GM12878 (cell line): ENCODE measurements around the gene TADA3. TPM values are rescaled to one million over a fixed set of nuclear protein-coding genes. Genes with fewer than 3 reads are reported as not detected.

Experiments
- ATAC-seq: fragments of 200-7000 bp; cut with Tn5 transposase; 3 replicates; pipeline ENCODE4 v1.9.1; 2020; ENCODE audit warnings: mild to moderate bottlenecking, moderate library complexity
- BruUV-seq: library from RNA; stranded (reverse); fragments of 400-500 nt; replicated peaks from 2 replicates; lab custom pipeline; 2021; lab: Mats Ljungman, UMichigan
- CTCF ChIA-PET: fragments of 300-600 bp; sonication (Branson Sonifier 250); formaldehyde crosslinking; extraction: SDS; loops from one replicate; lab custom pipeline; 2021; ENCODE audit warnings: inconsistent platforms; lab: Yijun Ruan, JAX
- POLR2A ChIA-PET: fragments of 350-600 bp; formaldehyde crosslinking; extraction: SDS; loops from one replicate; lab custom pipeline; 2021; ENCODE audit warnings: inconsistent platforms; lab: Charles Lee
- RAD21 ChIA-PET: fragments of 300-600 bp; sonication (Branson Sonifier 250); formaldehyde crosslinking; loops from one replicate; lab custom pipeline; 2023; ENCODE audit warnings: antibody characterized with exemption; ENCODE audit not compliant: unreplicated experiment; lab: Charles Lee
- SMC1A ChIA-PET: fragments of 300-600 bp; sonication (Branson Sonifier 250); formaldehyde crosslinking; loops from one replicate; lab custom pipeline; 2023; ENCODE audit not compliant: unreplicated experiment, uncharacterized antibody; lab: Charles Lee
- DNase-seq: peaks from one replicate; pipeline ENCODE4 v3.0.0-alpha.2; 2011; ENCODE audit warnings: low read depth, low spot score
- FAIRE-seq: peaks from 3 replicates; lab custom pipeline; 2011; peaks lifted over from hg19 to GRCh38; lab: Jason Lieb, UNC
- H2AFZ ChIP-seq: 2 replicates; pipeline ENCODE4 v1.6.0; 2011; ENCODE audit warnings: low read depth, low read length, control low read depth; ENCODE audit not compliant: control insufficient read depth
- H3K27ac ChIP-seq: 2 replicates; pipeline ENCODE4 v1.5.1; 2011; ENCODE audit warnings: control low read depth; ENCODE audit not compliant: control insufficient read depth, insufficient read depth
- H3K27me3 ChIP-seq, 2 experiments: replicated peaks in 1 of 2; 2 replicates each; pipeline versions ENCODE4 v1.6.0 to v1.6.1; 2011; ENCODE audit warnings: low read length in 1 of 2; ENCODE audit not compliant: control insufficient read depth in 2 of 2, insufficient read depth in 2 of 2
- H3K36me3 ChIP-seq, 2 experiments: 2 replicates each; pipeline ENCODE4 v1.5.1; 2011; ENCODE audit warnings: low read length in 1 of 2; ENCODE audit not compliant: control insufficient read depth in 2 of 2, insufficient read depth in 2 of 2
- H3K4me1 ChIP-seq: 2 replicates; pipeline ENCODE4 v1.6.1; 2011; ENCODE audit warnings: mild to moderate bottlenecking, low read length, moderate library complexity, mixed read lengths; ENCODE audit not compliant: control insufficient read depth, insufficient read depth
- H3K4me2 ChIP-seq: 2 replicates; pipeline ENCODE4 v1.6.0; 2011; ENCODE audit warnings: control low read depth; ENCODE audit not compliant: control insufficient read depth, insufficient read depth
- H3K4me3 ChIP-seq: fragments of 200-600 bp; sonication (generic); 2 replicates; pipeline ENCODE4 v1.5.1; 2016
- H3K79me2 ChIP-seq: 2 replicates; pipeline ENCODE4 v1.6.0; 2011; ENCODE audit warnings: low read length; ENCODE audit not compliant: control insufficient read depth, insufficient read depth
- H3K9ac ChIP-seq: 2 replicates; pipeline ENCODE4 v1.8.0; 2011; ENCODE audit warnings: low read length, control low read depth, mixed read lengths; ENCODE audit not compliant: control insufficient read depth, insufficient read depth
- H3K9me3 ChIP-seq: replicated peaks from 3 replicates; pipeline ENCODE4 v1.5.1; 2011; ENCODE audit warnings: mild to moderate bottlenecking, low read length; ENCODE audit not compliant: control insufficient read depth, insufficient read depth
- H4K20me1 ChIP-seq: 2 replicates; pipeline ENCODE4 v1.6.0; 2011; ENCODE audit not compliant: control insufficient read depth, insufficient read depth
- IKZF1 ChIP-seq: fragments of 450-650 bp; conservative IDR thresholded peaks from 2 replicates; pipeline ENCODE4 v1.6.1; 2017; ENCODE audit warnings: antibody characterized with exemption, mild to moderate bottlenecking
- SP1 ChIP-seq: IDR thresholded peaks from one replicate; pipeline ENCODE4 v1.6.1; 2011; ENCODE audit warnings: low read depth, low read length
- WGBS: methylation state at CpG from one replicate; pipeline ENCODE4 v1.1.6; 2016; ENCODE audit warnings: low lambda C conversion rate; ENCODE audit not compliant: insufficient replicate concordance, insufficient coverage; ENCODE audit errors: missing lambda C conversion rate; 5-methylcytosine and 5-hydroxymethylcytosine counted together
- in situ Hi-C: fragments of 300-500 bp; cut with MboI; formaldehyde crosslinking; loops from 9 replicates; pipeline ENCODE4 v1.14.3; 2018; ENCODE audit warnings: mixed read lengths
- intact Hi-C: fragments of 100-400 bp; cut with micrococcal nuclease; formaldehyde crosslinking; loops from one replicate; pipeline ENCODE4 v1.14.2; 2022; ENCODE audit not compliant: unreplicated experiment
- polyA plus RNA-seq, 11 experiments: library from polyadenylated mRNA; depleted of rRNA in 4 of 11; unstranded in 6 of 11; stranded (reverse) in 5 of 11; fragments of >200 nt; fragmentation: Nextera tagmentation in 4 of 11; fragmentation: Illumina TruSeq in 1 of 11; extraction: Ambion mirVana in 4 of 11; extraction: Trizol in 1 of 11; gene quantifications; 1 replicate in 1 of 11; 2 replicates in 10 of 11; pipeline versions ENCODE4 v1.2.1 to v1.2.3, GENCODE V29; 2011 to 2016; ENCODE audit warnings: inconsistent platforms in 2 of 11, missing spikeins in 2 of 11, low read depth in 1 of 11
- total RNA-seq, 4 experiments: library from RNA; depleted of rRNA in 3 of 4; stranded (reverse); fragments of >200 nt in 3 of 4; fragmentation: Illumina TruSeq in 1 of 4; extraction: Trizol in 1 of 4; gene quantifications; 2 replicates each; pipeline versions ENCODE4 v1.2.1 to v1.2.3, GENCODE V29; 2013 to 2021

The TADA3 gene
- total and polyA plus RNA-seq, 10 of the 15 experiments (the other 5 are each of a cell fraction or from before 2014, with no cell fraction given) = 2.6 to 71.2 (median 51.0) TPM

- no peak overlapping the region; the same call in 1 of the 2 replicates for H3K27ac ChIP-seq
- ChIA-PET RAD21 (interaction anchor here (1.2 to 1.9 kb wide), 6 partner anchors 20 to 368 kb away, joined by 3 to 8 read pairs (median 4); partner anchors contain the start of genes ARPC4, OGG1, TADA3 and THUMPD3), POLR2A (interaction anchor here (0.9 to 1.8 kb wide), 3 partner anchors 19 to 62 kb away, joined by 3 to 10 read pairs (median 4); partner anchors contain the start of genes ARPC4, OGG1 and TADA3), SMC1A (interaction anchor here (0.6 to 2.7 kb wide), 11 partner anchors 18 to 323 kb away, joined by 3 to 16 read pairs (median 3); partner anchors contain the start of genes ARPC4, MTMR14 and OGG1), CTCF (interaction anchor here (1.4 to 2.3 kb wide), 3 partner anchors 9 to 227 kb away, joined by 5 to 10 read pairs (median 7); partner anchors contain the start of genes ARPC4 and TADA3)
- H3K27me3 ChIP-seq = no peaks in the 10 kb centered on the region; a peak in 1 of 4 replicates
- peak; percentile 18 for TF ChIP-seq SP1
- no peak for TF ChIP-seq IKZF1
- peak overlapping the region; percentile 78 for H3K4me2 ChIP-seq
- H3K36me3 ChIP-seq = peaks cover 0 to 8% of the 10 kb centered on the region in 2 experiments; a peak in 2 of 4 replicates
- in situ Hi-C loops = no loop called here
- no TSS peak for BruUV-seq
- DNase-seq = no peak
- intact Hi-C loops = loop anchor here (1.0 to 10.0 kb wide), 4 partner anchors 19 to 376 kb away; partner anchors contain the start of genes ARPC4, OGG1 and TADA3
- FAIRE-seq = no peak
- H4K20me1 ChIP-seq = peaks cover 3% of the 10 kb centered on the region
- peak; percentile 61 for ATAC-seq
- no peaks in the 10 kb centered on the region for H3K9me3 ChIP-seq
- peaks cover 12% of the 10 kb centered on the region for H3K4me1 ChIP-seq
- WGBS = 6% methylated on average over 16 of the region's 17 CpGs
- peak overlapping the region; percentile 58; the same call in 1 of the 2 replicates for H3K4me3 ChIP-seq
- peaks cover 29% of the 10 kb centered on the region for H3K79me2 ChIP-seq
- peak overlapping the region; percentile 96 for H2AFZ ChIP-seq
- H3K9ac ChIP-seq = peak overlapping the region; percentile 40; the same call in 1 of the 2 replicates
These were observed 61.5 kb downstream of the TADA3 start for GRCh38 chr3:9730657-9731205.

Other genes starting within 250 kb of the TADA3 start
Only the 7 nearest of the 17 such genes appear.
- gene BRPF1, start 60.7 kb downstream of the TADA3 start, total RNA-seq (2014; rRNA removed) = 19.2 and 21.9 TPM in 2 replicates
- 11.1 and 13.6 TPM in 2 replicates for gene BRPF1, start 60.7 kb downstream of the TADA3 start, total RNA-seq (2014; rRNA removed; fragmentation: Illumina TruSeq; extraction: Trizol)
- gene BRPF1, start 60.7 kb downstream of the TADA3 start, total RNA-seq (2021) = 21.3 and 25.3 TPM in 2 replicates
- gene BRPF1, start 60.7 kb downstream of the TADA3 start, polyA plus RNA-seq (2011; rRNA removed) = 3.9 and 9.0 TPM in 2 replicates
- gene BRPF1, start 60.7 kb downstream of the TADA3 start, polyA plus RNA-seq (2014; fragmentation: Illumina TruSeq; extraction: Trizol) = 6.4 and 13.6 TPM in 2 replicates
- 1 to 10 TPM; 1.2 to 1.4 TPM for gene BRPF1, start 60.7 kb downstream of the TADA3 start, polyA plus RNA-seq (2014; fragmentation: Nextera tagmentation; extraction: Ambion mirVana)
- 18.6 and 20.7 TPM in 2 replicates for gene BRPF1, start 60.7 kb downstream of the TADA3 start, polyA plus RNA-seq (2014; rRNA removed)
- gene BRPF1, start 60.7 kb downstream of the TADA3 start, polyA plus RNA-seq (2016; fragmentation: Nextera tagmentation; extraction: Ambion mirVana) = 10 to 100 TPM; 13.0 to 14.4 TPM
- gene OGG1, start 42.5 kb downstream of the TADA3 start, total RNA-seq (2014; rRNA removed) = 32.0 and 32.1 TPM in 2 replicates
- gene OGG1, start 42.5 kb downstream of the TADA3 start, total RNA-seq (2014; rRNA removed; fragmentation: Illumina TruSeq; extraction: Trizol) = 21.1 and 23.5 TPM in 2 replicates
- 24.3 TPM in 2 replicates for gene OGG1, start 42.5 kb downstream of the TADA3 start, total RNA-seq (2021)
- gene OGG1, start 42.5 kb downstream of the TADA3 start, polyA plus RNA-seq (2011; rRNA removed) = 14.2 and 22.8 TPM in 2 replicates
- 27.4 and 30.1 TPM in 2 replicates for gene OGG1, start 42.5 kb downstream of the TADA3 start, polyA plus RNA-seq (2014; fragmentation: Illumina TruSeq; extraction: Trizol)
- 1 to 10 TPM; 4.8 to 6.9 TPM for gene OGG1, start 42.5 kb downstream of the TADA3 start, polyA plus RNA-seq (2014; fragmentation: Nextera tagmentation; extraction: Ambion mirVana)
- 35.4 and 38.7 TPM in 2 replicates for gene OGG1, start 42.5 kb downstream of the TADA3 start, polyA plus RNA-seq (2014; rRNA removed)
- gene OGG1, start 42.5 kb downstream of the TADA3 start, polyA plus RNA-seq (2016; fragmentation: Nextera tagmentation; extraction: Ambion mirVana) = 10 to 100 TPM; 35.6 to 38.8 TPM
- gene CAMK1, start 22.5 kb downstream of the TADA3 start, total RNA-seq (2014; rRNA removed) = 0.44 and 0.73 TPM in 2 replicates
- gene CAMK1, start 22.5 kb downstream of the TADA3 start, total RNA-seq (2014; rRNA removed; fragmentation: Illumina TruSeq; extraction: Trizol) = 0.31 and 0.32 TPM in 2 replicates
- 0.61 and 0.64 TPM in 2 replicates for gene CAMK1, start 22.5 kb downstream of the TADA3 start, total RNA-seq (2021)
- 0.16 and 0.24 TPM in 2 replicates for gene CAMK1, start 22.5 kb downstream of the TADA3 start, polyA plus RNA-seq (2011; rRNA removed)
- 0.28 TPM in 1 of 2 replicates, not detected in the other for gene CAMK1, start 22.5 kb downstream of the TADA3 start, polyA plus RNA-seq (2014; fragmentation: Illumina TruSeq; extraction: Trizol)
- not detected for gene CAMK1, start 22.5 kb downstream of the TADA3 start, polyA plus RNA-seq (2014; fragmentation: Nextera tagmentation; extraction: Ambion mirVana)
- gene CAMK1, start 22.5 kb downstream of the TADA3 start, polyA plus RNA-seq (2014; rRNA removed) = 0.18 and 0.37 TPM in 2 replicates
- gene CAMK1, start 22.5 kb downstream of the TADA3 start, polyA plus RNA-seq (2016; fragmentation: Nextera tagmentation; extraction: Ambion mirVana) = 1 to 10 TPM; 1.5 to 2.1 TPM
- 329 and 354 TPM in 2 replicates for gene ARPC4, start 609 bp upstream of the TADA3 start, total RNA-seq (2014; rRNA removed)
- 243 and 257 TPM in 2 replicates for gene ARPC4, start 609 bp upstream of the TADA3 start, total RNA-seq (2014; rRNA removed; fragmentation: Illumina TruSeq; extraction: Trizol)
- 274 and 277 TPM in 2 replicates for gene ARPC4, start 609 bp upstream of the TADA3 start, total RNA-seq (2021)
- 177 and 192 TPM in 2 replicates for gene ARPC4, start 609 bp upstream of the TADA3 start, polyA plus RNA-seq (2011; rRNA removed)
- gene ARPC4, start 609 bp upstream of the TADA3 start, polyA plus RNA-seq (2014; fragmentation: Illumina TruSeq; extraction: Trizol) = 260 and 266 TPM in 2 replicates
- gene ARPC4, start 609 bp upstream of the TADA3 start, polyA plus RNA-seq (2014; fragmentation: Nextera tagmentation; extraction: Ambion mirVana) = 10 to 100 TPM; 42.0 to 55.9 TPM
- gene ARPC4, start 609 bp upstream of the TADA3 start, polyA plus RNA-seq (2014; rRNA removed) = 293 and 302 TPM in 2 replicates
- gene ARPC4, start 609 bp upstream of the TADA3 start, polyA plus RNA-seq (2016; fragmentation: Nextera tagmentation; extraction: Ambion mirVana) = 100 to 1,000 TPM; 313 to 326 TPM
- gene TTLL3, start 17.8 kb upstream of the TADA3 start, total RNA-seq (2014; rRNA removed) = 19.9 and 22.3 TPM in 2 replicates
- gene TTLL3, start 17.8 kb upstream of the TADA3 start, total RNA-seq (2014; rRNA removed; fragmentation: Illumina TruSeq; extraction: Trizol) = 14.5 and 15.6 TPM in 2 replicates
- gene TTLL3, start 17.8 kb upstream of the TADA3 start, total RNA-seq (2021) = 30.4 and 36.1 TPM in 2 replicates
- 33.8 and 45.3 TPM in 2 replicates for gene TTLL3, start 17.8 kb upstream of the TADA3 start, polyA plus RNA-seq (2011; rRNA removed)
- gene TTLL3, start 17.8 kb upstream of the TADA3 start, polyA plus RNA-seq (2014; fragmentation: Illumina TruSeq; extraction: Trizol) = 30.1 and 30.7 TPM in 2 replicates
- gene TTLL3, start 17.8 kb upstream of the TADA3 start, polyA plus RNA-seq (2014; fragmentation: Nextera tagmentation; extraction: Ambion mirVana) = 1 to 10 TPM; 4.2 to 6.8 TPM
- gene TTLL3, start 17.8 kb upstream of the TADA3 start, polyA plus RNA-seq (2014; rRNA removed) = 49.3 and 51.3 TPM in 2 replicates
- gene TTLL3, start 17.8 kb upstream of the TADA3 start, polyA plus RNA-seq (2016; fragmentation: Nextera tagmentation; extraction: Ambion mirVana) = 10 to 100 TPM; 10.4 to 13.2 TPM
- gene RPUSD3, start 51.5 kb upstream of the TADA3 start, total RNA-seq (2014; rRNA removed) = 38.7 and 44.8 TPM in 2 replicates
- 26.9 and 28.9 TPM in 2 replicates for gene RPUSD3, start 51.5 kb upstream of the TADA3 start, total RNA-seq (2014; rRNA removed; fragmentation: Illumina TruSeq; extraction: Trizol)
- gene RPUSD3, start 51.5 kb upstream of the TADA3 start, total RNA-seq (2021) = 41.3 and 44.9 TPM in 2 replicates
- gene RPUSD3, start 51.5 kb upstream of the TADA3 start, polyA plus RNA-seq (2011; rRNA removed) = 17.6 and 48.0 TPM in 2 replicates
- 23.2 and 33.8 TPM in 2 replicates for gene RPUSD3, start 51.5 kb upstream of the TADA3 start, polyA plus RNA-seq (2014; fragmentation: Illumina TruSeq; extraction: Trizol)
- gene RPUSD3, start 51.5 kb upstream of the TADA3 start, polyA plus RNA-seq (2014; fragmentation: Nextera tagmentation; extraction: Ambion mirVana) = 10 to 100 TPM in 1 of 2 experiments, 1 to 10 TPM in 1; 6.4 to 13.6 TPM
- gene RPUSD3, start 51.5 kb upstream of the TADA3 start, polyA plus RNA-seq (2014; rRNA removed) = 38.8 and 43.2 TPM in 2 replicates
- gene RPUSD3, start 51.5 kb upstream of the TADA3 start, polyA plus RNA-seq (2016; fragmentation: Nextera tagmentation; extraction: Ambion mirVana) = 10 to 100 TPM; 68.9 to 72.9 TPM
- not detected in 2 replicates for gene CIDEC, start 87.8 kb upstream of the TADA3 start, total RNA-seq (2014; rRNA removed)
- gene CIDEC, start 87.8 kb upstream of the TADA3 start, total RNA-seq (2014; rRNA removed; fragmentation: Illumina TruSeq; extraction: Trizol) = not detected in 2 replicates
- gene CIDEC, start 87.8 kb upstream of the TADA3 start, total RNA-seq (2021) = not detected in 2 replicates
- gene CIDEC, start 87.8 kb upstream of the TADA3 start, polyA plus RNA-seq (2011; rRNA removed) = 0.35 and 0.49 TPM in 2 replicates
- gene CIDEC, start 87.8 kb upstream of the TADA3 start, polyA plus RNA-seq (2014; fragmentation: Illumina TruSeq; extraction: Trizol) = 0.10 TPM in 1 of 2 replicates, not detected in the other
- not detected for gene CIDEC, start 87.8 kb upstream of the TADA3 start, polyA plus RNA-seq (2014; fragmentation: Nextera tagmentation; extraction: Ambion mirVana)
- not detected in 2 replicates for gene CIDEC, start 87.8 kb upstream of the TADA3 start, polyA plus RNA-seq (2014; rRNA removed)
- not detected for gene CIDEC, start 87.8 kb upstream of the TADA3 start, polyA plus RNA-seq (2016; fragmentation: Nextera tagmentation; extraction: Ambion mirVana)